Lower leg skin (tissue), 4 donors: ENCODE data around the gene PJA2. TPM values are rescaled to one million over a fixed set of nuclear protein-coding genes. Genes with fewer than 3 reads are reported as not detected.
"Not testable (repeated sequence)": the region's sequence is repeated elsewhere in the genome, so short reads cannot be mapped to it uniquely, and the experiment has no call there.

Experiments used
- DNase-seq, 2 donors: peaks; one replicate each; pipeline ENCODE4 v3.0.0-alpha.2; 2019; ENCODE audit warnings: low spot score in 2 of 2
- H3K4me3 ChIP-seq: fragments of 200-600 bp; sonication (generic); 2 replicates; pipeline ENCODE4 v1.5.1; 2017; ENCODE audit warnings: mild to moderate bottlenecking, low read depth; ENCODE audit not compliant: poor library complexity, severe bottlenecking
- CTCF ChIP-seq, 3 donors: fragments of 450-650 bp; IDR thresholded peaks; one replicate each; pipeline ENCODE4 v1.5.1; 2016; ENCODE audit warnings: antibody characterized with exemption in 3 of 3, mild to moderate bottlenecking in 3 of 3, moderate library complexity in 2 of 3
- POLR2A ChIP-seq, 2 donors: fragments of 450-650 bp; IDR thresholded peaks; one replicate each; pipeline ENCODE4 v1.6.1; 2016 to 2017; ENCODE audit warnings: antibody characterized with exemption in 2 of 2, mild to moderate bottlenecking in 1 of 2, moderate library complexity in 1 of 2
- WGBS, 2 donors: methylation state at CpG; one replicate each; pipeline ENCODE4 v1.1.5; 2018; 5-methylcytosine and 5-hydroxymethylcytosine counted together
- intact Hi-C: fragments of 100-400 bp; cut with DNase I; formaldehyde crosslinking; loops from one replicate; pipeline ENCODE4 v1.15.0; 2023; ENCODE audit warnings: low total_unique reads
- total RNA-seq, 4 donors: library from RNA; depleted of rRNA; stranded (reverse); fragments of >200 nt; gene quantifications; one replicate each; pipeline ENCODE4 v1.1.0, GENCODE V29; 2016

The PJA2 gene
- total RNA-seq, 4 donors from 2014 or later: 49.7 to 65.4 (median 54.8) TPM

- intact Hi-C loops: no loop called here
- no peak for TF ChIP-seq POLR2A (IDR thresholded peaks at IDR 0.05)
- TF ChIP-seq CTCF (IDR thresholded peaks at IDR 0.05): no peak
- DNase-seq: no peak
- WGBS, 2 donors: 10 to 16% methylated on average over 1 of the region's 1 CpG
- H3K4me3 ChIP-seq: no peak overlapping the region
Measured at GRCh38 chr5:109451146-109451545, 41.4 kb upstream of the PJA2 start.

GRCh38 chr5:109450129-109450877, 40.5 kb upstream of the PJA2 start:
- intact Hi-C loops: no loop called here
- TF ChIP-seq POLR2A (IDR thresholded peaks at IDR 0.05): no peak
- no peak for TF ChIP-seq CTCF (IDR thresholded peaks at IDR 0.05)
- no peak overlapping the region for H3K4me3 ChIP-seq
- no peak for DNase-seq
- WGBS, 2 donors: 59 to 60% methylated on average over 12 of the region's 12 CpGs

GRCh38 chr5:109448838-109449237, 39.1 kb upstream of the PJA2 start:
- H3K4me3 ChIP-seq: no peak overlapping the region
- no peak for DNase-seq
- intact Hi-C loops: no loop called here
- no peak for TF ChIP-seq POLR2A (IDR thresholded peaks at IDR 0.05)
- no peak for TF ChIP-seq CTCF (IDR thresholded peaks at IDR 0.05)
- WGBS, 2 donors: 61 to 66% methylated on average over 4 of the region's 4 CpGs

- no peak for TF ChIP-seq POLR2A (IDR thresholded peaks at IDR 0.05)
- TF ChIP-seq CTCF (IDR thresholded peaks at IDR 0.05): no peak
- H3K4me3 ChIP-seq: no peak overlapping the region
Measured at GRCh38 chr5:109439590-109439989, 29.8 kb upstream of the PJA2 start.

DNA sequence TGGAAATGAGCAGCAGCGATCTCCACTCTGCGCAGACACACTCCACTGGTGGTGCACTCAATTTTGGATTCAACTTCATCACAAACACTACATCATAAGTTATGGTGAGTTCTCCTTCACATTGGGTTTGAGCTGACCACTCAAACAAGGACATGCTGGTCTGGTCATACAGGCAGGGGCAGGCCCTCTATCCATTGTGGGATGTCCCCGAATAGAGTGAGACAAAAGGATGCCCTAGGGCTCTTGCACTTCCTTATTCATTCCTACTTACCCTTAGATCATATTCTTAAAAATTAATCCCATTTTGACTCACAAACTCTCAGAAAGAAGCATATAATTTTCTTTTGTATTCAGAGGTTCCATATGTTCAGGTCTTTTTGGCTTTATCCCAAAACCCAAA, 16.3 kb upstream of the PJA2 start:
- DNase-seq: no peak
- H3K4me3 ChIP-seq: no peak overlapping the region
- intact Hi-C loops: no loop called here
- 91 to 96% methylated on average over 3 of the region's 3 CpGs for WGBS, 2 donors
- TF ChIP-seq CTCF (IDR thresholded peaks at IDR 0.05) (no peak), POLR2A (IDR thresholded peaks at IDR 0.05) (no peak)

More at GRCh38 chr5:109439590-109439989, 29.8 kb upstream of the PJA2 start:
- 87 to 88% methylated on average over 1 of the region's 1 CpG for WGBS, 2 donors
- DNase-seq: no peak
- intact Hi-C loops: no loop called here

DNA sequence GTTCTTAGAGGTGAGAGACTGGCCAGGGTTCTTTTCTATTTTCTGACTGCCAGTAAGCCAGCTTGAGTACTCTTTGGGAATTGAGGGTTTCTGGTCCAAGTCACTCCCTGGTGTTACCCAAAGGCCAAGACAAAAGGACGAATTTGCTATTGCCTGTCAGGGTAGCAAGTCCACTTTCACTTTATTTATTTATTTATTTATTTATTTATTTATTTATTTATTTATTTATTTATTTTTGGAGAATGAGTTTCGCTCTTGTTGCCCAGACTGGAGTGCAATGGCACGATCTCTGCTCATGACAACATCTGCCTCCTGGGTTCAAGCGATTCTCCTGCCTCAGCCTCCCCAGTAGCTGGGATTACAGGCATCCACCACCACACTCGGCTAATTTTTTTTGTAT, 15.7 kb upstream of the PJA2 start:
- WGBS, 2 donors: 94 to 96% methylated on average over 5 of the region's 5 CpGs
- intact Hi-C loops, H3K4me3 ChIP-seq, DNase-seq: not testable (repeated sequence)
